GM19193 (cell line): ENCODE measurements around the gene ACYP1.

ENCODE experiments used
- POLR2A ChIP-seq: IDR thresholded peaks from 4 replicates; pipeline ENCODE4 v1.6.1; 2011; ENCODE audit not compliant: insufficient read depth, insufficient read length; ENCODE audit errors: extremely low read depth

Gene ACYP1

GRCh38 chr14:75051556-75051899 lies 12.3 kb downstream of the ACYP1 start:
- TF ChIP-seq POLR2A, result no peak

GRCh38 chr14:75050852-75051555 lies 12.8 kb downstream of the ACYP1 start, which contains the start of gene MLH3:
Gene MLH3, minus strand, starts transcription at chr14:75051467. Its CDS starts 1,812 bp downstream, at chr14:75049655.
- TF ChIP-seq POLR2A, result peak; percentile 71

GRCh38 chr14:75049731-75050201 lies 14.1 kb downstream of the ACYP1 start:
- no peak for TF ChIP-seq POLR2A

- no peak for TF ChIP-seq POLR2A
These were observed 14.7 kb downstream of the ACYP1 start for GRCh38 chr14:75049136-75049535.

- TF ChIP-seq POLR2A, result no peak
These were observed 15.7 kb downstream of the ACYP1 start for GRCh38 chr14:75048101-75048500.

GRCh38 chr14:75047506-75047905 lies 16.3 kb downstream of the ACYP1 start:
- no peak for TF ChIP-seq POLR2A

- TF ChIP-seq POLR2A, result no peak
These were observed 16.9 kb downstream of the ACYP1 start for GRCh38 chr14:75046899-75047298.

- no peak for TF ChIP-seq POLR2A
These were observed 17.5 kb downstream of the ACYP1 start for GRCh38 chr14:75046275-75046674.

- no peak for TF ChIP-seq POLR2A
These were observed 19.1 kb downstream of the ACYP1 start for GRCh38 chr14:75044752-75045151.

- no peak for TF ChIP-seq POLR2A
These were observed 19.5 kb downstream of the ACYP1 start for GRCh38 chr14:75044322-75044721.

GRCh38 chr14:75042035-75042434 lies 21.8 kb downstream of the ACYP1 start:
- no peak for TF ChIP-seq POLR2A

- TF ChIP-seq POLR2A, result no peak
These were observed 22.2 kb downstream of the ACYP1 start for GRCh38 chr14:75041613-75042012.

GRCh38 chr14:75040959-75041358 lies 22.9 kb downstream of the ACYP1 start:
- TF ChIP-seq POLR2A, result no peak

- no peak for TF ChIP-seq POLR2A
These were observed 23.3 kb downstream of the ACYP1 start for GRCh38 chr14:75040507-75040906.

GRCh38 chr14:75032939-75033338 lies 30.9 kb downstream of the ACYP1 start:
- no peak for TF ChIP-seq POLR2A

- no peak for TF ChIP-seq POLR2A
These were observed 33.7 kb downstream of the ACYP1 start for GRCh38 chr14:75030147-75030546.

GRCh38 chr14:75025876-75026275 lies 37.9 kb downstream of the ACYP1 start:
- TF ChIP-seq POLR2A, result no peak

GRCh38 chr14:75025082-75025481 lies 38.7 kb downstream of the ACYP1 start:
- TF ChIP-seq POLR2A, result no peak

GRCh38 chr14:75023108-75023507 lies 40.7 kb downstream of the ACYP1 start:
- no peak for TF ChIP-seq POLR2A
